ENCODE measurements around the gene GPC6. TPM values are rescaled to one million over a fixed set of nuclear protein-coding genes. Genes with fewer than 3 reads are reported as not detected.

GPC6 gene
- total RNA-seq, 6 donors from 2014 or later = 1.3 to 7.3 (median 3.4) TPM

- TF ChIP-seq EP300 (IDR thresholded peaks at IDR 0.05) = no peak
- Histone ChIP-seq H3K4me1 (no peaks in the 10 kb centered on the region), H3K9me3 (peaks cover 4 to 9% (median 8%) of the 10 kb centered on the region in 4 donors), H3K27ac (no peak overlapping the region), H3K36me3 (no peaks in the 10 kb centered on the region), H3K27me3 (no peaks in the 10 kb centered on the region), H3K4me3 (no peak overlapping the region)
- no peak for ATAC-seq (ENCODE audit: low FRiP score in 2 of 2)
- DNase-seq = no peak
- WGBS, 2 donors = 89 to 100% methylated on average over 1 of the region's 1 CpG
These were observed 1021.3 kb downstream of the GPC6 start for GRCh38 chr13:94247890-94248289.

GRCh38 chr13:94248454-94249228, 1022.0 kb downstream of the GPC6 start:
- ATAC-seq (ENCODE audit: low FRiP score in 2 of 2) (no peak), DNase-seq (no peak)
- Histone ChIP-seq H3K27me3 (no peaks in the 10 kb centered on the region), H3K36me3 (no peaks in the 10 kb centered on the region), H3K27ac (no peak overlapping the region), H3K9me3 (peaks cover 4 to 9% (median 8%) of the 10 kb centered on the region in 4 donors), H3K4me3 (no peak overlapping the region), H3K4me1 (no peaks in the 10 kb centered on the region)
- 84 to 91% methylated on average over 2 of the region's 2 CpGs for WGBS, 2 donors
- TF ChIP-seq POLR2AphosphoS5 (IDR thresholded peaks at IDR 0.05) (no peak), CTCF (IDR thresholded peaks at IDR 0.05) (no peak), POLR2A (IDR thresholded peaks at IDR 0.05) (no peak), EP300 (IDR thresholded peaks at IDR 0.05) (no peak)

GRCh38 chr13:94249512-94249911, 1022.9 kb downstream of the GPC6 start:
- peaks cover 4 to 9% (median 8%) of the 10 kb centered on the region in 4 donors for H3K9me3 ChIP-seq
- WGBS, 2 donors = 42 to 69% methylated on average over 1 of the region's 1 CpG
- TF ChIP-seq EP300 (IDR thresholded peaks at IDR 0.05) (no peak), CTCF (IDR thresholded peaks at IDR 0.05) (no peak), POLR2A (IDR thresholded peaks at IDR 0.05) (no peak), POLR2AphosphoS5 (IDR thresholded peaks at IDR 0.05) (no peak)
- H3K27me3 ChIP-seq = no peaks in the 10 kb centered on the region
- no peak overlapping the region for H3K4me3 ChIP-seq
- H3K36me3 ChIP-seq = no peaks in the 10 kb centered on the region
- H3K27ac ChIP-seq = no peak overlapping the region
- ATAC-seq (ENCODE audit: low FRiP score in 2 of 2) (no peak), DNase-seq (no peak)
- H3K4me1 ChIP-seq = no peaks in the 10 kb centered on the region

GRCh38 chr13:94251831-94252608, 1025.4 kb downstream of the GPC6 start:
- ATAC-seq (ENCODE audit: low FRiP score in 2 of 2) = peak in 1 of 2 donors; percentile 67

More at GRCh38 chr13:94251831-94252608, 1025.4 kb downstream of the GPC6 start:
- no peak overlapping the region for H3K27ac ChIP-seq
- H3K4me1 ChIP-seq = no peaks in the 10 kb centered on the region
- no peaks in the 10 kb centered on the region for H3K27me3 ChIP-seq
- WGBS, 2 donors = 72 to 74% methylated on average over 9 of the region's 9 CpGs
- DNase-seq = no peak
- no peaks in the 10 kb centered on the region for H3K36me3 ChIP-seq
- H3K4me3 ChIP-seq = no peak overlapping the region
- H3K9me3 ChIP-seq = no peaks in the 10 kb centered on the region
- TF ChIP-seq EP300 (IDR thresholded peaks at IDR 0.05) (no peak), CTCF (IDR thresholded peaks at IDR 0.05) (no peak), POLR2A (IDR thresholded peaks at IDR 0.05) (no peak), POLR2AphosphoS5 (IDR thresholded peaks at IDR 0.05) (no peak)
